Astrocyte (in vitro differentiated cells and primary cell): ENCODE results near the gene PTPRD. TPM values are rescaled to one million over a fixed set of nuclear protein-coding genes. Genes with fewer than 3 reads are reported as not detected.

Experiments
- DNase-seq: peaks from one replicate; pipeline ENCODE4 v3.0.0-alpha.2; 2010; ENCODE audit warnings: low read depth
- FAIRE-seq: peaks from 2 replicates; lab custom pipeline; 2011; peaks lifted over from hg19 to GRCh38; lab: Jason Lieb, UNC
- H2AFZ ChIP-seq: 2 replicates; pipeline ENCODE4 v1.6.0; 2012; ENCODE audit warnings: low read depth, low read length, inconsistent platforms
- H3K27ac ChIP-seq: 2 replicates; pipeline ENCODE4 v1.5.1; 2011; ENCODE audit warnings: low read depth, low read length, inconsistent platforms
- H3K27me3 ChIP-seq: 2 replicates; pipeline ENCODE4 v1.6.0; 2011; ENCODE audit warnings: low read length, inconsistent platforms; ENCODE audit not compliant: insufficient read depth
- H3K36me3 ChIP-seq: 2 replicates; pipeline ENCODE4 v1.5.1; 2011; ENCODE audit warnings: low read length, inconsistent platforms; ENCODE audit not compliant: insufficient read depth
- H3K4me1 ChIP-seq: 2 replicates; pipeline ENCODE4 v1.5.1; 2011; ENCODE audit warnings: low read length, inconsistent platforms; ENCODE audit not compliant: insufficient read depth
- H3K4me2 ChIP-seq: 2 replicates; pipeline ENCODE4 v1.6.0; 2012; ENCODE audit warnings: low read length, inconsistent platforms
- H3K4me3 ChIP-seq: 2 replicates; pipeline ENCODE4 v1.5.1; 2011; ENCODE audit warnings: low read depth, mild to moderate bottlenecking, low read length, inconsistent platforms; ENCODE audit not compliant: insufficient read depth
- H3K79me2 ChIP-seq: 2 replicates; pipeline ENCODE4 v1.6.0; 2012; ENCODE audit warnings: mild to moderate bottlenecking, low read length, inconsistent platforms; ENCODE audit not compliant: insufficient read depth
- H3K9ac ChIP-seq: 2 replicates; pipeline ENCODE4 v1.6.0; 2012; ENCODE audit warnings: mild to moderate bottlenecking, low read length, inconsistent platforms
- H3K9me3 ChIP-seq: 2 replicates; pipeline ENCODE4 v1.5.1; 2012; ENCODE audit warnings: low read depth, mild to moderate bottlenecking, low read length, inconsistent platforms; ENCODE audit not compliant: insufficient read depth
- H4K20me1 ChIP-seq: 2 replicates; pipeline ENCODE4 v1.6.0; 2012; ENCODE audit warnings: low read length, inconsistent platforms; ENCODE audit not compliant: insufficient read depth
- H3K27ac Mint-ChIP-seq: one replicate; pipeline ENCODE4 v1.8.0; 2021; ENCODE audit warnings: mild to moderate bottlenecking, mixed read lengths; ENCODE audit not compliant: unreplicated experiment
- H3K27me3 Mint-ChIP-seq: one replicate; pipeline ENCODE4 v1.8.0; 2021; ENCODE audit warnings: low read depth, mixed read lengths; ENCODE audit not compliant: unreplicated experiment
- H3K36me3 Mint-ChIP-seq: one replicate; pipeline ENCODE4 v1.8.0; 2021; ENCODE audit warnings: low read depth, mixed read lengths; ENCODE audit not compliant: unreplicated experiment
- H3K4me1 Mint-ChIP-seq: one replicate; pipeline ENCODE4 v1.8.0; 2021; ENCODE audit warnings: low read depth, mixed read lengths; ENCODE audit not compliant: unreplicated experiment
- H3K4me3 Mint-ChIP-seq: one replicate; pipeline ENCODE4 v1.8.0; 2021; ENCODE audit warnings: mild to moderate bottlenecking, moderate library complexity, mixed read lengths; ENCODE audit not compliant: unreplicated experiment
- H3K9me3 Mint-ChIP-seq: one replicate; pipeline ENCODE4 v1.8.0; 2021; ENCODE audit warnings: mild to moderate bottlenecking, mixed read lengths; ENCODE audit not compliant: unreplicated experiment
- CTCF ChIP-seq: IDR thresholded peaks from 2 replicates; pipeline ENCODE4 v1.5.1; 2011; ENCODE audit warnings: low read depth, mild to moderate bottlenecking, inconsistent platforms, low read length, moderate library complexity; ENCODE audit not compliant: insufficient read depth
- EZH2 ChIP-seq: IDR thresholded peaks from 2 replicates; pipeline ENCODE4 v1.6.1; 2012; ENCODE audit warnings: mild to moderate bottlenecking, low read length, inconsistent platforms; ENCODE audit not compliant: insufficient read depth
- total RNA-seq: library from RNA; stranded (reverse); gene quantifications from 2 replicates; pipeline ENCODE4 v1.2.1, GENCODE V29; 2021

The PTPRD gene
- total RNA-seq, 1 donor from 2014 or later: 88.1 TPM

GRCh38 chr9:9284201-9284600 lies 1328.6 kb downstream of the PTPRD start:
- H3K9me3 Mint-ChIP-seq: no peaks in the 10 kb centered on the region
- no peaks in the 10 kb centered on the region for H3K27me3 ChIP-seq
- H3K36me3 ChIP-seq: no peaks in the 10 kb centered on the region
- no peak overlapping the region for H2AFZ ChIP-seq
- no peaks in the 10 kb centered on the region for H3K4me1 Mint-ChIP-seq
- no peaks in the 10 kb centered on the region for H4K20me1 ChIP-seq
- FAIRE-seq (no peak), DNase-seq (no peak)
- no peaks in the 10 kb centered on the region for H3K4me1 ChIP-seq
- no peak overlapping the region for H3K27ac ChIP-seq
- TF ChIP-seq EZH2 (no peak), CTCF (no peak)
- no peaks in the 10 kb centered on the region for H3K79me2 ChIP-seq
- H3K4me2 ChIP-seq: no peak overlapping the region
- no peak overlapping the region for H3K9ac ChIP-seq
- no peaks in the 10 kb centered on the region for H3K27me3 Mint-ChIP-seq
- H3K9me3 ChIP-seq: no peaks in the 10 kb centered on the region
- no peak overlapping the region for H3K27ac Mint-ChIP-seq
- no peaks in the 10 kb centered on the region for H3K36me3 Mint-ChIP-seq
- H3K4me3 Mint-ChIP-seq: no peak overlapping the region
- no peak overlapping the region for H3K4me3 ChIP-seq

DNA sequence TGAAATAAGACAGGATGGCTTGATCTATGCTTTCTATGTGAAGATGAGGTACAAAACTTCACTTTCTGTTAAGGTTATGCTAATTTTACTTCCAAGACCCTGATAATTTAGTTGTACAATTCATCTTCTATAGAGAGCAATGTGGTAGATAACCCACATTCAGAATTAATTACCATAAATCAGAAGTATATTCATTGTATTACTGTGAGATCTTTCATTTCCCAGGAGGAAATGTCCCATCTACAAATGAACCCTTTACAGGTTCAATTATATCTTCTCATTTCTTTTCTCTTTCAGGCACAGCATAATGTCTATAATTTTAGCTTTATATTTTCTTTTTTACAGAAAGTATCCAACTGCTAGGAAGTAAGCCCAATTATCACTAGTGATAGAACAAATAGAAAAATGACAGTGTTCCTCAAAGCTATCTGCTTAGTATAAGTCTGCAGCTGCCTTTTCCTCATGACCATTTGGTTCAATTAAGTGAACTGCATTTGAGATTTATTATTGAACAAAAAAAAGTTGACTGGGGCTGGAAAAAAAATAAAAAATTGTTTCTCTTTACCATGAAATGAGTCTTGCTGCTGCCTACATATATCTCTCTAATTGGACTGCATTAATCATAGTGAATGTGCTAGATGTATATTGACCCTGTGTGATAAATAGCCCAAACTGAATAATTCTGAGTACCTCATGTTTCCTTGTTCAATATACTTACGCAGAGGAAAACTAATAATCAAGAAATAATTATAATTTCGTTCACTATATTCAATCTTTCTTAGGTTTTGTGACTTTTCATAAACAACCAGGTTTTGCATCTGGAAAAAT lies 1329.4 kb downstream of the PTPRD start:
- H3K27ac ChIP-seq: no peak overlapping the region
- H3K9ac ChIP-seq: no peak overlapping the region
- H4K20me1 ChIP-seq: no peaks in the 10 kb centered on the region
- H3K79me2 ChIP-seq: no peaks in the 10 kb centered on the region
- TF ChIP-seq EZH2 (no peak), CTCF (no peak)
- DNase-seq: no peak
- H3K9me3 ChIP-seq: no peaks in the 10 kb centered on the region
- H3K27me3 ChIP-seq: no peaks in the 10 kb centered on the region
- Mint-ChIP-seq H3K27me3 (no peaks in the 10 kb centered on the region), H3K36me3 (no peaks in the 10 kb centered on the region), H3K4me3 (no peak overlapping the region), H3K4me1 (no peaks in the 10 kb centered on the region), H3K9me3 (no peaks in the 10 kb centered on the region), H3K27ac (no peak overlapping the region)
- H3K4me2 ChIP-seq: no peak overlapping the region
- no peak for FAIRE-seq
- H2AFZ ChIP-seq: no peak overlapping the region
- no peaks in the 10 kb centered on the region for H3K36me3 ChIP-seq
- no peaks in the 10 kb centered on the region for H3K4me1 ChIP-seq
- no peak overlapping the region for H3K4me3 ChIP-seq

GRCh38 chr9:9275601-9276000 lies 1337.2 kb downstream of the PTPRD start:
- Mint-ChIP-seq H3K4me1 (no peaks in the 10 kb centered on the region), H3K27ac (no peak overlapping the region), H3K9me3 (no peaks in the 10 kb centered on the region), H3K36me3 (no peaks in the 10 kb centered on the region), H3K27me3 (no peaks in the 10 kb centered on the region), H3K4me3 (no peak overlapping the region)
- H3K4me2 ChIP-seq: no peak overlapping the region
- H3K9me3 ChIP-seq: no peaks in the 10 kb centered on the region
- no peaks in the 10 kb centered on the region for H3K4me1 ChIP-seq
- H2AFZ ChIP-seq: no peak overlapping the region
- H3K4me3 ChIP-seq: no peak overlapping the region
- TF ChIP-seq EZH2 (no peak), CTCF (no peak)
- H3K27ac ChIP-seq: no peak overlapping the region
- H3K27me3 ChIP-seq: no peaks in the 10 kb centered on the region
- H4K20me1 ChIP-seq: no peaks in the 10 kb centered on the region
- H3K79me2 ChIP-seq: no peaks in the 10 kb centered on the region
- no peak for FAIRE-seq
- no peak for DNase-seq
- no peak overlapping the region for H3K9ac ChIP-seq
- H3K36me3 ChIP-seq: no peaks in the 10 kb centered on the region
